LNCaP clone FGC (cell line): ENCODE measurements around the gene C1QBP.

Source experiments
- DNase-seq: peaks from one replicate; pipeline ENCODE4 v3.0.0-alpha.2; 2011; ENCODE audit warnings: low read depth
- H3K4me3 ChIP-seq: 2 replicates; pipeline ENCODE4 v1.5.1; 2011; ENCODE audit warnings: mild to moderate bottlenecking, low read depth, low read length, control low read depth
- CTCF ChIP-seq: IDR thresholded peaks from 2 replicates; pipeline ENCODE4 v1.5.1; 2012; ENCODE audit warnings: mild to moderate bottlenecking; ENCODE audit not compliant: control insufficient read depth, insufficient read depth; ENCODE audit errors: extremely low read depth

C1QBP gene

GRCh38 chr17:5478992-5479391, 40.0 kb upstream of the C1QBP start:
- H3K4me3 ChIP-seq = no peak overlapping the region
- no peak for DNase-seq
- no peak for TF ChIP-seq CTCF

- TF ChIP-seq CTCF = no peak
- no peak for DNase-seq
- no peak overlapping the region for H3K4me3 ChIP-seq
Measured at GRCh38 chr17:5473906-5474305, 35.0 kb upstream of the C1QBP start.

GRCh38 chr17:5472511-5472910, 33.6 kb upstream of the C1QBP start:
- no peak for TF ChIP-seq CTCF
- no peak overlapping the region for H3K4me3 ChIP-seq

GRCh38 chr17:5468075-5468473, 29.1 kb upstream of the C1QBP start:
- peak overlapping the region; percentile 96 for H3K4me3 ChIP-seq
- no peak for TF ChIP-seq CTCF

More at GRCh38 chr17:5472511-5472910, 33.6 kb upstream of the C1QBP start:
- no peak for DNase-seq

GRCh38 chr17:5467416-5467815, 28.5 kb upstream of the C1QBP start:
- no peak for TF ChIP-seq CTCF
- no peak for DNase-seq
- H3K4me3 ChIP-seq = peak overlapping the region; percentile 96

More at GRCh38 chr17:5468075-5468473, 29.1 kb upstream of the C1QBP start:
- no peak for DNase-seq

- TF ChIP-seq CTCF = no peak
- no peak overlapping the region; the same call in 1 of the 2 replicates for H3K4me3 ChIP-seq
- no peak for DNase-seq
Measured at GRCh38 chr17:5466295-5466694, 27.3 kb upstream of the C1QBP start.

- DNase-seq = no peak
- no peak overlapping the region for H3K4me3 ChIP-seq
- no peak for TF ChIP-seq CTCF
Measured at GRCh38 chr17:5464717-5465507, 26.0 kb upstream of the C1QBP start.
